NCI-H2227 treated with DMSO at 0.1 percent for 48 hours (cell line): ENCODE measurements around the gene OR2S2.
"Not testable (repeated sequence)": the region's sequence is repeated elsewhere in the genome, so short reads cannot be mapped to it uniquely, and the experiment has no call there.

ENCODE experiments used
- DNase-seq: peaks from one replicate; lab custom pipeline; 2025; lab: John Stamatoyannopoulos, UW

OR2S2 gene

GRCh38 chr9:35962126-35962906 is 4.4 kb upstream of the OR2S2 start:
- peak; percentile 13 for DNase-seq

DNA sequence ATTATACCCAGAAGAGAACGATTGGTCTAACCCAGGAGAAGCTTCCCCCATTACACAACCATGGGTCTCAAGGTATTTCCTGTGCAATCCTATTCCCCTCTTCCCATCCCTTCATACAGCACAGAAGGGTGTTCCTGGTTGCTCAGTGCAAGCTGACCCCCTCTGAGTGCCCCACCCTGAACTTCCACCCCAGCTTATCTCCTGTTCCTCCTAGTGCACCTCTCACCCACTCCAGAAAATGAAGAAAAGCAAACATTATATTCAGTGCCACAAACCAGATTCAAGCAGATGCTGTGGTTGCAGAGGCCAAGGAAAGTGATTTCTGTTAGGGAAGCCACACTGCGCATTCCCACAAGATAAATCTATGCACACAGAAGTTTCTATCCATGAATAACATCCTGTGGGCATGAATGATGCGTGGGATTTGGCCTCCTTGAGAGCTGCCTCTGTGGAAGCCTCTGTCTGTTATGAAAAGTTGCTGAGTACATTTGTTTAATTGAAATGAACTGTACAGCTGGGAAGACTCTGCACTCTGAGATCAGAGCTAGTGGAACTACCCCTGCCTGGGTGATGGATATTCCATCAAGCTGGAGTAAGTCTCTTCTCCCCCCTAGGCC is 2.2 kb upstream of the OR2S2 start:
- no peak for DNase-seq

- no peak for DNase-seq
These were observed 1.3 kb downstream of the OR2S2 start for GRCh38 chr9:35956651-35957050.

DNA sequence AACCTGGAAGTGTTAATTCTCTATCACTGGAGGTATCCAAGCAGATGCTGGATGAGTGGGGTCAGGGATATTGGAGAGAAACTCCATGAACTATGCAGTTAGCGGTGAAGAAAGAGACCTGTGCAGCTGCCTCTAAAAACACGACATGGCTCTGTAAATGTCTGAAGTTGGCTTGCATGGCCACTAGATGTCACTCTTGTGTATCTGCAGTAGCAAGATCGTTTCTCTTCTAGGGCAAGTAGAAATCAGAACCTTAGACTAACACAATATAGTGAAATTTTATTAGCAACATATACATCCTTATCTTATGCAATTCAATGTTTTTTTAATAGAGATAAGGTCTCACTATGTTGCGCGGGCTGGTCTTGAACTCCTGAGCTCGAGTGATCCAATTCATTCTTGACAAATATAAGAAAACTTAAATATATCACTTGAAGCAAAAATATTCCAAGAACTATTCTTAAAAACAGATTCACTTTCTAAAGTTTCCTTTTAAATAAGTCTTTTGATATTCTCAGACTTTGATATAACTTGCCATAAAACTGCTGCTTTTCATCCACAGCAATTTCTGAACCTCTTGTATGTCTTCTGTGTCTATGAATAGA is 2.9 kb downstream of the OR2S2 start:
- peak; percentile 67 for DNase-seq

- no peak for DNase-seq
These were observed 5.3 kb downstream of the OR2S2 start for GRCh38 chr9:35952526-35953191.

- DNase-seq = no peak
These were observed 6.2 kb downstream of the OR2S2 start for GRCh38 chr9:35951736-35952135.

DNA sequence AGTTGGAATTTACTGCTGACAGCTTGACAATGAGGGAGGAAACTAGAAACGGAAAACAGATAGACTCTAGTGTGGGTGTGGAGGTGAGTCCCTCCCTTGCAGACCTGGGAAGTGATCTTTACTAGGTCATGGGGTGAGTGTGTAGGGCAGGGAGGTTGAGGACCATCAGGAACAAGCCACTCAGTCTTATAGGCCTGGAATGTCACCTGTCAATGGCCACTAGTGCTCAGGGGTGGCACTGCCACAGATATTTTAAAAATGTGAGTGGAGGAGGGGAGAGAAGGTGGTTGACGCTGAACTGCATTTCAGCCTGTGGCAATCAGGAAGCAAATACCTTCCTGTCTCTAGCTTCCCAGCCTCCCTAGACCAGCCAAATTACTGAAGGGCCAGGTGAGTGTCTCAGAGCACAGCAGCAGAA is 9.0 kb downstream of the OR2S2 start:
- DNase-seq = no peak

- DNase-seq = no peak
These were observed 9.5 kb downstream of the OR2S2 start for GRCh38 chr9:35948451-35948850.

- peak; percentile 2 for DNase-seq
These were observed 12.5 kb downstream of the OR2S2 start for GRCh38 chr9:35945341-35946018.

DNA sequence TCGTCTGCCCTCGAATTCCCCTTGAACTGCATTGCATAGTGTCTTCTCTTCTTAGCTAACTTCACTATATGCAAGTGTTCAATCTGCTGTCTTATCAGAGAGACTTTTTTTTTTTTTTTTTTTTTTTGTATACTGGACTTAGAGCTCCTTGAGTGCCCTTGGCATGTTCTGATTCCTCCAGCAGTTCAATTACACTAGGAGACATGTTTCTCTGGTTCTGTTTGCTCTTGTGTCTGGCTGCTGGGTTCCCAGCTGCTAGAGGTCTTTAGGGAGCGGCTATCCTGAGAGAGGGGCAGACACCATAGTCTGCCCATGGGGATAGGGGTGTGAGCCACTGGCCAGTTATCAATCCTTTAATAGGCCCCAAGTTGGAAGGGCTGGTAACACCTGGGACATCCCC is 13.1 kb downstream of the OR2S2 start:
- no peak for DNase-seq

- DNase-seq = peak; percentile 3
These were observed 13.8 kb downstream of the OR2S2 start for GRCh38 chr9:35944173-35944572.

DNA sequence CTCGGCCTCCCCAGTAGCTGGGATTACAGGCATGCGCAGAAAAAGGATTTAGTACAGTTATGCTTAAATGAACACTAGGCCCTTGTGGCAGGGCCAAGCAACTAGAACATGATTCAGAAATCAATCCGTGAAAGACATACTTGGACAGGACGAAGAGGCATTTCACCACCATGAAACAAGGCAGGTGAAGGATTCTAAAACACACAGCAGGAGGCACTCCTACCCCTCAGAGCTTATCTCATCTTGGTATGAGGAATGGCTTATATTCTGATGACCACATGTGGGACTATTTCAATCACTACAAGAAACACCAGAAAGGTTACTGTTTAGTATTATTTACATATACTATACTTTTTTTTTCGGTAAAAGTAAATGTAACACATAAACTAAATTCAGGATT is 15.7 kb downstream of the OR2S2 start:
- no peak for DNase-seq

GRCh38 chr9:35940458-35941407 is 17.2 kb downstream of the OR2S2 start:
- DNase-seq = no peak

- no peak for DNase-seq
These were observed 18.2 kb downstream of the OR2S2 start for GRCh38 chr9:35939679-35940250.

- no peak for DNase-seq
These were observed 19.2 kb downstream of the OR2S2 start for GRCh38 chr9:35938474-35939356.

DNA sequence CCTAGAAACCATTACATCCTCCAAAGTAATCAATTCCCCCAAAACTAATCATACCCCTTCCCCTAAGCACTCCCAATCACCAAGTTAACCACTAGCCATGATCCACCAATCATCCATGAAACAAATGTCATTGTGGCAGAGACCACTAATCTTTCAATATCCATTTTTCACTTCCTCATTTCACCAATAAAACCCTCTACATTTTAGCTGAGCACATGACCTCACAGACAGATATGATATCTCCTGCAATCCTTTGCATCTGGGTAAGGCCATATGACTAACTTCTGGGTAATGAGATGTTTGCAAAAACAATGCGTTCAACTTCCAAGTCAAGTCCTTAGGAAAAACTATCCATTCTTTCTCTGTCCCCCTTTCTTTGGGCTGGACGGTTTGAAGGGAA is 20.7 kb downstream of the OR2S2 start:
- DNase-seq = no peak

DNA sequence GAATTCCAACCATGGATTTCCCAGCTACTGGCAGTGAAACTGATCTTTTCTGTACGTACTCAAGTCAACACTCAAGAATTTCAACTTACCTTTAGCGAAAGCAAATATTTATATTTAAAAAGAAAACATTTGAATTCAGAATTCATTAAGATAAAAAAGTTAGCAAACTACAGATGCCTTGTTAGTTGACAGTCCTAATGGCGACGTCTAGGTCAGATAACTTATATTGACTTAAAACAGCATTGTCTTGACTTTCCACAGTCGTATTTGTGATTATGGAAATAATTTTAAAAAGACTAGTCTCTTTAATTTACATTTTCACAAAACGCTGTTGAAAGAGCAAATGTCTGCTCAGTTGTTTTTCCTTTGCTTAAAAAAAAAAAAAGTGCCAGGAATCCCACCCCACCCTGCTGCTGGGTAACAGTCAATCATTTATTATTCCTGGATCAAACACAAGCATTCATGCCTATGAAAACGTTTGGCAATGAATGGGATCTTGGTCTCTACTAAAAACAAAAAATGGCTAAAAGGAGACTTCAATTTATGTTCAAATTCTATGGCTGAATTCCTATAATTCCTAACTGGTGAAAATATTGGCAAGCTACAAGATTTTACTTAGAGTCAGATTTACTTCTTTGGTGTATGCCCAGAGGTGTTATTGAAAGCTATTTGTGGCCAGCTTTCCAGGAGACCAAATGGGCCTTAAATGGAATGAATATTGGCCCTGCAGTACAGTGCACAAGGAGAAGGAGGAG is 22.0 kb downstream of the OR2S2 start:
- no peak for DNase-seq

GRCh38 chr9:35935261-35935660 is 22.7 kb downstream of the OR2S2 start:
- no peak for DNase-seq

GRCh38 chr9:35934069-35934468 is 23.9 kb downstream of the OR2S2 start:
- not testable (repeated sequence) for DNase-seq
